Posterior cingulate gyrus (tissue), 11 donors: ENCODE measurements around the gene GSN.

ENCODE experiments used
- DNase-seq, 10 donors: peaks; one replicate each; pipeline versions ENCODE4 v3.0.0 to v3.0.0-alpha.2; 2020 to 2021; ENCODE audit warnings: mixed read lengths in 3 of 10
- intact Hi-C: fragments of 100-400 bp; cut with DNase I; formaldehyde crosslinking; loops from one replicate; pipeline ENCODE4 v1.15.1; 2023

The GSN gene

GRCh38 chr9:121362813-121363621, 95.1 kb downstream of the GSN start:
- no peak for DNase-seq
- intact Hi-C loops = no loop called here

- intact Hi-C loops = no loop called here
- no peak for DNase-seq
Observed at GRCh38 chr9:121363622-121363961, 95.6 kb downstream of the GSN start.

GRCh38 chr9:121364077-121364476, 96.1 kb downstream of the GSN start:
- no peak for DNase-seq
- intact Hi-C loops = no loop called here

- DNase-seq = no peak
- intact Hi-C loops = no loop called here
Observed at GRCh38 chr9:121364886-121365285, 96.9 kb downstream of the GSN start.

- intact Hi-C loops = no loop called here
- no peak for DNase-seq
Observed at GRCh38 chr9:121365564-121365963, 97.6 kb downstream of the GSN start.

- intact Hi-C loops = no loop called here
- no peak for DNase-seq
Observed at GRCh38 chr9:121366611-121367192, 98.7 kb downstream of the GSN start.

- no peak for DNase-seq
- intact Hi-C loops = no loop called here
Observed at GRCh38 chr9:121367306-121368137, 99.6 kb downstream of the GSN start.

GRCh38 chr9:121368138-121368522, 100.2 kb downstream of the GSN start:
- intact Hi-C loops = no loop called here

GRCh38 chr9:121368745-121369144, 100.8 kb downstream of the GSN start:
- no peak for DNase-seq
- intact Hi-C loops = no loop called here

More at GRCh38 chr9:121368138-121368522, 100.2 kb downstream of the GSN start:
- DNase-seq = no peak

GRCh38 chr9:121369595-121370265, 101.8 kb downstream of the GSN start, which contains the start of gene STOM:
STOM (minus strand) TSS chr9:121370250; CDS start chr9:121370187, 63 bp downstream.
- peak in 1 of 10 donors; percentile 89 for DNase-seq
- intact Hi-C loops = no loop called here

GRCh38 chr9:121371495-121372061, 103.6 kb downstream of the GSN start:
- peak in 1 of 10 donors; percentile 39 for DNase-seq
- intact Hi-C loops = no loop called here

GRCh38 chr9:121372239-121373010, 104.5 kb downstream of the GSN start:
- DNase-seq = no peak
- intact Hi-C loops = no loop called here

- DNase-seq = no peak
- intact Hi-C loops = no loop called here
Observed at GRCh38 chr9:121373011-121373729, 105.2 kb downstream of the GSN start.

GRCh38 chr9:121376214-121376830, 108.4 kb downstream of the GSN start:
- intact Hi-C loops = loop anchor here (1.0 kb wide), 2 partner anchors 56 to 163 kb away; no protein-coding TSS in a partner anchor
- DNase-seq = no peak

- intact Hi-C loops = no loop called here
Observed at GRCh38 chr9:121380846-121381245, 112.9 kb downstream of the GSN start.

More at GRCh38 chr9:121380846-121381245, 112.9 kb downstream of the GSN start:
- no peak for DNase-seq
